Amniotic stem cell (primary cell): ENCODE measurements around the gene OPCML.

Experiments used
- DNase-seq: peaks from one replicate; lab custom pipeline; 2025; lab: John Stamatoyannopoulos, UW

OPCML gene

GRCh38 chr11:132982772-132983640 is 549.3 kb downstream of the OPCML start:
- no peak for DNase-seq

- DNase-seq: no peak
Measured at GRCh38 chr11:132981131-132981956, 551.0 kb downstream of the OPCML start.

GRCh38 chr11:132980670-132981069 is 551.6 kb downstream of the OPCML start:
- DNase-seq: no peak

GRCh38 chr11:132977746-132978145 is 554.6 kb downstream of the OPCML start:
- DNase-seq: no peak

GRCh38 chr11:132977241-132977640 is 555.1 kb downstream of the OPCML start:
- no peak for DNase-seq

- DNase-seq: no peak
Measured at GRCh38 chr11:132976115-132976514, 556.2 kb downstream of the OPCML start.

- DNase-seq: no peak
Measured at GRCh38 chr11:132973686-132974085, 558.6 kb downstream of the OPCML start.

- no peak for DNase-seq
Measured at GRCh38 chr11:132972565-132972964, 559.7 kb downstream of the OPCML start.

GRCh38 chr11:132971351-132971750 is 561.0 kb downstream of the OPCML start:
- DNase-seq: no peak

GRCh38 chr11:132969892-132970291 is 562.4 kb downstream of the OPCML start:
- DNase-seq: no peak

GRCh38 chr11:132962041-132962440 is 570.3 kb downstream of the OPCML start:
- DNase-seq: peak; percentile 38

- DNase-seq: no peak
Measured at GRCh38 chr11:132961453-132961852, 570.8 kb downstream of the OPCML start.

- DNase-seq: no peak
Measured at GRCh38 chr11:132960273-132961078, 571.8 kb downstream of the OPCML start.

- no peak for DNase-seq
Measured at GRCh38 chr11:132959693-132960092, 572.6 kb downstream of the OPCML start.

- DNase-seq: no peak
Measured at GRCh38 chr11:132957881-132958280, 574.4 kb downstream of the OPCML start.

- DNase-seq: no peak
Measured at GRCh38 chr11:132948252-132948651, 584.0 kb downstream of the OPCML start.

GRCh38 chr11:132944569-132944944 is 587.7 kb downstream of the OPCML start:
- no peak for DNase-seq

- no peak for DNase-seq
Measured at GRCh38 chr11:132943706-132944568, 588.4 kb downstream of the OPCML start.

GRCh38 chr11:132943357-132943705 is 589.0 kb downstream of the OPCML start:
- DNase-seq: no peak

GRCh38 chr11:132942611-132943356 is 589.5 kb downstream of the OPCML start:
- no peak for DNase-seq

GRCh38 chr11:132941761-132942160 is 590.5 kb downstream of the OPCML start:
- no peak for DNase-seq
